NT2/D1 (cell line): ENCODE results near the gene MFGE8.

Experiments
- SUZ12 ChIP-seq: IDR thresholded peaks from 2 replicates; pipeline ENCODE4 v1.6.1; 2011; ENCODE audit not compliant: insufficient read length, insufficient read depth; ENCODE audit errors: extremely low read depth
- YY1 ChIP-seq: IDR thresholded peaks from 2 replicates; pipeline ENCODE4 v1.6.1; 2011; ENCODE audit not compliant: insufficient read length, insufficient read depth
- ZNF274 ChIP-seq: IDR thresholded peaks from 2 replicates; pipeline ENCODE4 v1.6.1; 2011; ENCODE audit warnings: mild to moderate bottlenecking, low read depth, low read length

GRCh38 chr15:88915354-88915753 is 2.2 kb upstream of the MFGE8 start:
- TF ChIP-seq ZNF274: no peak
- no peak for TF ChIP-seq YY1
- TF ChIP-seq SUZ12: no peak
